ENCODE data around the gene LARP1.

LARP1 gene

GRCh38 chr5:154741415-154741814, 13.8 kb upstream of the LARP1 start:
- no peaks in the 10 kb centered on the region for H3K79me2 ChIP-seq (ENCODE audit: control insufficient read depth, insufficient read depth, low read length, poor library complexity)
- H4K12ac ChIP-seq (ENCODE audit: low read depth, low read length): no peak overlapping the region
- no peak overlapping the region for H4K8ac ChIP-seq (ENCODE audit: low read depth, low read length)
- DNase-seq: no peak
- no peak overlapping the region for H2BK5ac ChIP-seq (ENCODE audit: low read depth, low read length, poor library complexity)
- H3K23ac ChIP-seq (ENCODE audit: low read length): no peak overlapping the region
- H3K27me3 ChIP-seq (ENCODE audit: insufficient read depth, low read length): no peaks in the 10 kb centered on the region
- H2BK12ac ChIP-seq (ENCODE audit: low read length): no peak overlapping the region
- H3K36me3 ChIP-seq (ENCODE audit: control insufficient read depth in 1 of 2, insufficient read depth in 2 of 2, low read length in 2 of 2): no peaks in the 10 kb centered on the region
- H2AK5ac ChIP-seq (ENCODE audit: low read length): no peak overlapping the region
- H2BK120ac ChIP-seq (ENCODE audit: insufficient read depth, low read length, poor library complexity): no peak overlapping the region
- H3K79me1 ChIP-seq (ENCODE audit: low read length): no peaks in the 10 kb centered on the region
- no peak overlapping the region for H3K4ac ChIP-seq (ENCODE audit: low read depth, low read length)
- no peak overlapping the region for H3K27ac ChIP-seq (ENCODE audit: low read depth, low read length)
- peaks cover 0 to 3% of the 10 kb centered on the region in 2 experiments for H3K4me1 ChIP-seq (ENCODE audit: control insufficient read depth in 1 of 2, insufficient read depth in 2 of 2, low read length in 2 of 2)
- H2AFZ ChIP-seq (ENCODE audit: insufficient read depth, low read length, poor library complexity): no peak overlapping the region
- no peak overlapping the region for H3K9ac ChIP-seq (ENCODE audit: low read length)
- H3K4me3 ChIP-seq (ENCODE audit: low read depth, low read length): no peak overlapping the region
- no peak overlapping the region for H3K4me2 ChIP-seq (ENCODE audit: low read length)
- no peaks in the 10 kb centered on the region for H3K9me3 ChIP-seq (ENCODE audit: insufficient read depth, low read depth, low read length)
- WGBS (ENCODE audit: extremely low coverage, insufficient coverage, insufficient read length): no CpG with 5 or more reads among the region's 4 CpGs
- no peak overlapping the region for H4K91ac ChIP-seq (ENCODE audit: low read depth, low read length)
- no peak overlapping the region for H3K18ac ChIP-seq (ENCODE audit: low read length)
- H3K14ac ChIP-seq (ENCODE audit: low read length): no peak overlapping the region

DNA sequence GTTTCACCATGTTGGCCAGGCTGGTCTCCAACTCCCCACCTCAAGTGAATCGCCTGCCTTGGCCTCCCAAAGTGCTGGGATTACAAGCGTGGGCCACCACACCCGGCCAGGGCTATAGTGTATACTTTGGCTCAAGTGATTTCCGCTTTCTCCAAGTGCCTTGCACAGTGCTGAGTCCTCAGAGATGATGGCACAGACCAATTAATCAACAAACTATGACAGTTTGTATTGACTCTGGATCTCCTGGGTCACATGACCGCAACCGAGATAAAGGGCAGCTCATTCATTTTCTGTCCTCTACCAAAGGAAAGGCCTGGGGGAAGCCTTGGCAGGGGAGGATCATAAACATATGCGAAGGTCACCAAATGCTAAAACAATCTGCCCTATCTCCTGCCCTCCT, 11.4 kb upstream of the LARP1 start:
- Histone ChIP-seq H3K79me2 (ENCODE audit: control insufficient read depth, insufficient read depth, low read length, poor library complexity) (no peaks in the 10 kb centered on the region), H3K9me3 (ENCODE audit: insufficient read depth, low read depth, low read length) (no peaks in the 10 kb centered on the region), H2BK12ac (ENCODE audit: low read length) (no peak overlapping the region), H3K36me3 (ENCODE audit: control insufficient read depth in 1 of 2, insufficient read depth in 2 of 2, low read length in 2 of 2) (no peaks in the 10 kb centered on the region), H3K4me2 (ENCODE audit: low read length) (no peak overlapping the region), H3K4me3 (ENCODE audit: low read depth, low read length) (no peak overlapping the region), H2BK120ac (ENCODE audit: insufficient read depth, low read length, poor library complexity) (no peak overlapping the region), H3K23ac (ENCODE audit: low read length) (no peak overlapping the region), H2AFZ (ENCODE audit: insufficient read depth, low read length, poor library complexity) (no peak overlapping the region), H4K91ac (ENCODE audit: low read depth, low read length) (no peak overlapping the region), H3K4ac (ENCODE audit: low read depth, low read length) (no peak overlapping the region), H3K9ac (ENCODE audit: low read length) (no peak overlapping the region), H3K27ac (ENCODE audit: low read depth, low read length) (no peak overlapping the region), H3K27me3 (ENCODE audit: insufficient read depth, low read length) (no peaks in the 10 kb centered on the region), H4K12ac (ENCODE audit: low read depth, low read length) (no peak overlapping the region), H3K79me1 (ENCODE audit: low read length) (no peaks in the 10 kb centered on the region), H3K18ac (ENCODE audit: low read length) (no peak overlapping the region), H2AK5ac (ENCODE audit: low read length) (no peak overlapping the region), H3K14ac (ENCODE audit: low read length) (no peak overlapping the region), H3K4me1 (ENCODE audit: control insufficient read depth in 1 of 2, insufficient read depth in 2 of 2, low read length in 2 of 2) (peaks cover 0 to 3% of the 10 kb centered on the region in 2 experiments), H2BK5ac (ENCODE audit: low read depth, low read length, poor library complexity) (no peak overlapping the region), H4K8ac (ENCODE audit: low read depth, low read length) (no peak overlapping the region)
- no CpG with 5 or more reads among the region's 7 CpGs for WGBS (ENCODE audit: extremely low coverage, insufficient coverage, insufficient read length)
- no peak for DNase-seq

DNA sequence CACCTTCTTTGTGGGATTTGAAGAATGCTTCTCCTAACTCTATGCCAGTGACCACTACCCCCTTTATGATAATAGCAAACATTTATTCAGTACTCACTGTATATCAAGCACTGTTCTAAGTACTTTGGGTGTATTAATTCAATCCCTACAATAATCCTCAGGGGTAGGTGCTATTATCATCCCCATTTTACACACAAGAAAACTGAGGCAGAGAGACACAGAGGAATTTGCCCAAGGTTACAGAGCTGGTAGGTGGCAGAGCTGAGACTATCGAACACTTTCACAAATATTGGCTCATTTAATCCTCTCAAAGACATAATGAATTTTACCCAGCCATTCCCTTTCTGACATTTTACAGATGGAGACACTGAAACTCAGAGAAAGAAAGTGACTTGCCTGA, 9.8 kb upstream of the LARP1 start:
- H2AFZ ChIP-seq (ENCODE audit: insufficient read depth, low read length, poor library complexity): no peak overlapping the region
- H3K4ac ChIP-seq (ENCODE audit: low read depth, low read length): no peak overlapping the region
- H3K79me1 ChIP-seq (ENCODE audit: low read length): no peaks in the 10 kb centered on the region
- no peak overlapping the region for H4K91ac ChIP-seq (ENCODE audit: low read depth, low read length)
- no peak overlapping the region for H3K9ac ChIP-seq (ENCODE audit: low read length)
- H3K36me3 ChIP-seq (ENCODE audit: control insufficient read depth in 1 of 2, insufficient read depth in 2 of 2, low read length in 2 of 2): no peaks in the 10 kb centered on the region
- H2BK12ac ChIP-seq (ENCODE audit: low read length): no peak overlapping the region
- H3K27ac ChIP-seq (ENCODE audit: low read depth, low read length): no peak overlapping the region
- H3K23ac ChIP-seq (ENCODE audit: low read length): no peak overlapping the region
- H2BK5ac ChIP-seq (ENCODE audit: low read depth, low read length, poor library complexity): no peak overlapping the region
- H4K12ac ChIP-seq (ENCODE audit: low read depth, low read length): no peak overlapping the region
- no peak overlapping the region for H3K4me3 ChIP-seq (ENCODE audit: low read depth, low read length)
- H3K79me2 ChIP-seq (ENCODE audit: control insufficient read depth, insufficient read depth, low read length, poor library complexity): no peaks in the 10 kb centered on the region
- no CpG with 5 or more reads among the region's 1 CpG for WGBS (ENCODE audit: extremely low coverage, insufficient coverage, insufficient read length)
- no peaks in the 10 kb centered on the region for H3K27me3 ChIP-seq (ENCODE audit: insufficient read depth, low read length)
- DNase-seq: no peak
- H3K4me1 ChIP-seq (ENCODE audit: control insufficient read depth in 1 of 2, insufficient read depth in 2 of 2, low read length in 2 of 2): no peaks in the 10 kb centered on the region
- no peak overlapping the region for H2AK5ac ChIP-seq (ENCODE audit: low read length)
- H3K14ac ChIP-seq (ENCODE audit: low read length): no peak overlapping the region
- no peak overlapping the region for H3K18ac ChIP-seq (ENCODE audit: low read length)
- no peak overlapping the region for H3K4me2 ChIP-seq (ENCODE audit: low read length)
- H2BK120ac ChIP-seq (ENCODE audit: insufficient read depth, low read length, poor library complexity): no peak overlapping the region
- no peak overlapping the region for H4K8ac ChIP-seq (ENCODE audit: low read depth, low read length)
- H3K9me3 ChIP-seq (ENCODE audit: insufficient read depth, low read depth, low read length): no peaks in the 10 kb centered on the region

DNA sequence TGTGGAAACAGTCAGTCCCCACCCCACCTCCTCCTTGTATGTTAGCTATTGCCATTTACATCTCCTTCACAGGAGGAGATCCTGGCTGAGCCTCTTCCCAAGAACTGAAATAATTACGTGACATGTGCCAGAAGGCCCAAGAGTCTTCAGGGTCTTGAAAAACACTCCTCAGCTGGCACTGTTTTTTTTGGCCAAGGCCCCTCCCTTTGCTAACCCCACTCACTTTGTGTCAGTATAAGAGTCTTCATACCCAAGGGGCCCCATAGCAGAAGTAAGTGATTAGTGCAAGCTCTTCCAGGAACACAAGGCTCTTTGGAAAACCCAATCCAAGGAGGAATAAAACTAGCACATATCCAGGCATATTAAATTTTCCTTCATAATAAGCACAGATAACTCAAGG, 5.7 kb upstream of the LARP1 start:
- Histone ChIP-seq H3K79me1 (ENCODE audit: low read length) (peaks cover 1% of the 10 kb centered on the region), H3K9me3 (ENCODE audit: insufficient read depth, low read depth, low read length) (no peaks in the 10 kb centered on the region), H3K36me3 (ENCODE audit: control insufficient read depth in 1 of 2, insufficient read depth in 2 of 2, low read length in 2 of 2) (no peaks in the 10 kb centered on the region), H3K23ac (ENCODE audit: low read length) (no peak overlapping the region), H3K27me3 (ENCODE audit: insufficient read depth, low read length) (no peaks in the 10 kb centered on the region), H3K79me2 (ENCODE audit: control insufficient read depth, insufficient read depth, low read length, poor library complexity) (no peaks in the 10 kb centered on the region), H4K12ac (ENCODE audit: low read depth, low read length) (no peak overlapping the region), H2BK12ac (ENCODE audit: low read length) (no peak overlapping the region), H3K9ac (ENCODE audit: low read length) (no peak overlapping the region), H3K4ac (ENCODE audit: low read depth, low read length) (no peak overlapping the region), H4K91ac (ENCODE audit: low read depth, low read length) (no peak overlapping the region), H2AK5ac (ENCODE audit: low read length) (no peak overlapping the region), H3K4me2 (ENCODE audit: low read length) (no peak overlapping the region), H4K8ac (ENCODE audit: low read depth, low read length) (no peak overlapping the region), H2AFZ (ENCODE audit: insufficient read depth, low read length, poor library complexity) (no peak overlapping the region), H3K18ac (ENCODE audit: low read length) (no peak overlapping the region), H2BK5ac (ENCODE audit: low read depth, low read length, poor library complexity) (no peak overlapping the region), H3K27ac (ENCODE audit: low read depth, low read length) (no peak overlapping the region), H2BK120ac (ENCODE audit: insufficient read depth, low read length, poor library complexity) (no peak overlapping the region), H3K14ac (ENCODE audit: low read length) (no peak overlapping the region), H3K4me1 (ENCODE audit: control insufficient read depth in 1 of 2, insufficient read depth in 2 of 2, low read length in 2 of 2) (peaks cover 0 to 5% of the 10 kb centered on the region in 2 experiments), H3K4me3 (ENCODE audit: low read depth, low read length) (no peak overlapping the region)
- DNase-seq: no peak
- WGBS (ENCODE audit: extremely low coverage, insufficient coverage, insufficient read length): no CpG with 5 or more reads among the region's 1 CpG
